Smooth muscle cell (in vitro differentiated cells): ENCODE data around the gene EXOC1L. TPM values are rescaled to one million over a fixed set of nuclear protein-coding genes. Genes with fewer than 3 reads are reported as not detected.

Experiments
- DNase-seq: peaks from one replicate; lab custom pipeline; 2025; ENCODE audit not compliant: unreplicated experiment; lab: John Stamatoyannopoulos, UW
- H2AFZ ChIP-seq: fragments of 200-600 bp; sonication (generic); 2 replicates; pipeline ENCODE4 v1.6.0; 2016; ENCODE audit warnings: antibody characterized with exemption, low read depth, mild to moderate bottlenecking
- H3F3A ChIP-seq: fragments of 200-600 bp; sonication (generic); 2 replicates; pipeline ENCODE4 v1.6.0; 2017; ENCODE audit warnings: antibody characterized with exemption, low read depth
- H3K27ac ChIP-seq: fragments of 200-600 bp; sonication (generic); 2 replicates; pipeline ENCODE4 v1.5.1; 2016; ENCODE audit warnings: low read depth, mild to moderate bottlenecking
- H3K27me3 ChIP-seq: fragments of 200-600 bp; sonication (generic); 2 replicates; pipeline ENCODE4 v1.6.1; 2016; ENCODE audit warnings: low read depth, mild to moderate bottlenecking
- H3K36me3 ChIP-seq: fragments of 200-600 bp; sonication (generic); 2 replicates; pipeline ENCODE4 v1.5.1; 2016; ENCODE audit warnings: low read depth
- H3K4me1 ChIP-seq: fragments of 200-600 bp; sonication (generic); 2 replicates; pipeline ENCODE4 v1.5.1; 2016; ENCODE audit warnings: low read depth
- H3K4me2 ChIP-seq: fragments of 200-600 bp; sonication (generic); 2 replicates; pipeline ENCODE4 v1.6.0; 2016; ENCODE audit warnings: mild to moderate bottlenecking
- H3K4me3 ChIP-seq: fragments of 200-600 bp; sonication (generic); 2 replicates; pipeline ENCODE4 v1.5.1; 2016; ENCODE audit warnings: mild to moderate bottlenecking
- H3K79me2 ChIP-seq: fragments of 200-600 bp; sonication (generic); 2 replicates; pipeline ENCODE4 v1.6.0; 2016; ENCODE audit warnings: low read depth, mild to moderate bottlenecking
- H3K9ac ChIP-seq: fragments of 200-600 bp; sonication (generic); 2 replicates; pipeline ENCODE4 v1.6.0; 2016; ENCODE audit warnings: low read depth
- H3K9me3 ChIP-seq: fragments of 200-600 bp; sonication (generic); replicated peaks from 2 replicates; pipeline ENCODE4 v1.5.1; 2016; ENCODE audit warnings: low read depth
- H4K20me1 ChIP-seq: fragments of 200-600 bp; sonication (generic); 2 replicates; pipeline ENCODE4 v1.6.0; 2016; ENCODE audit warnings: low read depth
- WGBS: methylation state at CpG from one replicate; pipeline ENCODE4 v1.1.7; 2016; ENCODE audit warnings: low lambda C conversion rate; 5-methylcytosine and 5-hydroxymethylcytosine counted together
- polyA plus RNA-seq: library from polyadenylated mRNA; unstranded; fragments of >200 nt; fragmentation: Nextera tagmentation; extraction: Ambion mirVana; gene quantifications from 2 replicates; pipeline ENCODE4 v1.2.1, GENCODE V29; 2016
- total RNA-seq: library from RNA; depleted of rRNA; stranded (reverse); fragments of >200 nt; gene quantifications from 2 replicates; pipeline ENCODE4 v1.2.3, GENCODE V29; 2014
- TF ChIP-seq, protein P1 (sequence below): fragments of 200-600 bp; sonication (generic); IDR thresholded peaks from 2 replicates; pipeline ENCODE4 v1.5.1; 2017; ENCODE audit warnings: borderline replicate concordance, mild to moderate bottlenecking, antibody characterized with exemption; ENCODE audit not compliant: insufficient read depth, poor library complexity, severe bottlenecking

Gene EXOC1L
- total and polyA plus RNA-seq, 2 experiments from 2014 or later, result not detected

- Histone ChIP-seq H2AFZ (no peak overlapping the region), H3K27me3 (peaks cover 5% of the 10 kb centered on the region), H4K20me1 (no peaks in the 10 kb centered on the region), H3K36me3 (no peaks in the 10 kb centered on the region), H3K4me2 (no peak overlapping the region), H3K79me2 (no peaks in the 10 kb centered on the region), H3K9ac (no peak overlapping the region), H3K27ac (no peak overlapping the region), H3F3A (no peaks in the 10 kb centered on the region), H3K4me1 (no peaks in the 10 kb centered on the region), H3K4me3 (no peak overlapping the region), H3K9me3 (no peaks in the 10 kb centered on the region)
- no peak for DNase-seq
- WGBS, result 96% methylated on average over 26 of the region's 33 CpGs
- TF ChIP-seq, protein P1, sequence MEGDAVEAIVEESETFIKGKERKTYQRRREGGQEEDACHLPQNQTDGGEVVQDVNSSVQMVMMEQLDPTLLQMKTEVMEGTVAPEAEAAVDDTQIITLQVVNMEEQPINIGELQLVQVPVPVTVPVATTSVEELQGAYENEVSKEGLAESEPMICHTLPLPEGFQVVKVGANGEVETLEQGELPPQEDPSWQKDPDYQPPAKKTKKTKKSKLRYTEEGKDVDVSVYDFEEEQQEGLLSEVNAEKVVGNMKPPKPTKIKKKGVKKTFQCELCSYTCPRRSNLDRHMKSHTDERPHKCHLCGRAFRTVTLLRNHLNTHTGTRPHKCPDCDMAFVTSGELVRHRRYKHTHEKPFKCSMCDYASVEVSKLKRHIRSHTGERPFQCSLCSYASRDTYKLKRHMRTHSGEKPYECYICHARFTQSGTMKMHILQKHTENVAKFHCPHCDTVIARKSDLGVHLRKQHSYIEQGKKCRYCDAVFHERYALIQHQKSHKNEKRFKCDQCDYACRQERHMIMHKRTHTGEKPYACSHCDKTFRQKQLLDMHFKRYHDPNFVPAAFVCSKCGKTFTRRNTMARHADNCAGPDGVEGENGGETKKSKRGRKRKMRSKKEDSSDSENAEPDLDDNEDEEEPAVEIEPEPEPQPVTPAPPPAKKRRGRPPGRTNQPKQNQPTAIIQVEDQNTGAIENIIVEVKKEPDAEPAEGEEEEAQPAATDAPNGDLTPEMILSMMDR, result no peak
These were observed 26.1 kb upstream of the EXOC1L start for GRCh38 chr4:55793479-55793878.

GRCh38 chr4:55794053-55794452, 25.5 kb upstream of the EXOC1L start:
- Histone ChIP-seq H3F3A (no peaks in the 10 kb centered on the region), H4K20me1 (no peaks in the 10 kb centered on the region), H3K4me3 (no peak overlapping the region), H3K79me2 (no peaks in the 10 kb centered on the region), H2AFZ (no peak overlapping the region), H3K4me2 (no peak overlapping the region), H3K4me1 (no peaks in the 10 kb centered on the region), H3K27ac (no peak overlapping the region), H3K36me3 (no peaks in the 10 kb centered on the region), H3K9ac (no peak overlapping the region), H3K9me3 (no peaks in the 10 kb centered on the region), H3K27me3 (peaks cover 5% of the 10 kb centered on the region)
- DNase-seq, result no peak
- 97% methylated on average over 23 of the region's 23 CpGs for WGBS
- TF ChIP-seq, protein P1, result no peak

- no peak overlapping the region for H3K4me2 ChIP-seq
- WGBS, result 96% methylated on average over 1 of the region's 1 CpG
- no peak overlapping the region for H3K9ac ChIP-seq
- H3K36me3 ChIP-seq, result no peaks in the 10 kb centered on the region
- no peaks in the 10 kb centered on the region for H3F3A ChIP-seq
- no peak overlapping the region for H3K4me3 ChIP-seq
- H2AFZ ChIP-seq, result no peak overlapping the region
- H4K20me1 ChIP-seq, result no peaks in the 10 kb centered on the region
- no peaks in the 10 kb centered on the region for H3K9me3 ChIP-seq
- H3K27me3 ChIP-seq, result peaks cover 5% of the 10 kb centered on the region
- no peaks in the 10 kb centered on the region for H3K4me1 ChIP-seq
- TF ChIP-seq, protein P1, result no peak
- no peaks in the 10 kb centered on the region for H3K79me2 ChIP-seq
- H3K27ac ChIP-seq, result no peak overlapping the region
- DNase-seq, result no peak
These were observed 24.2 kb upstream of the EXOC1L start for GRCh38 chr4:55795341-55795740.

DNA sequence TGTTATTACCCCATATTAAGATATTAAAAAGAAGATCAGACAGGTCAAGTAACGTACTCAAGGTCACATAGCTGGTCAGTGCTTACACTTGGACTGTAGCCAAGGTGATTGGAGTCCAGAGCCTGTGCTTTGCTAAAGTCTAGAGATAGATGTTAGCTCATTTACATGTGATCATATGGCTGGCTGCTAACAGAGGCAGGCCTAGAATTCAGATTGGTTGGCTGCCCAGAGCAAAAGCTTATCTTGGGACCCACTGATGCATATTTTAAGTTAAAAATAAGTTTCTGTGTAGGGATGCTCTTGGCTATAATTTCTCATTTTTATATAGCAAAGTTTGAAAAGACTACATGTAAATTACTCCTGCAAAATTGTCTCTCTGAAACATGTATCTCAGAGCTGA, 18.1 kb upstream of the EXOC1L start:
- Histone ChIP-seq H4K20me1 (no peaks in the 10 kb centered on the region), H3K36me3 (no peaks in the 10 kb centered on the region), H3K9me3 (no peaks in the 10 kb centered on the region), H2AFZ (no peak overlapping the region), H3K4me3 (no peak overlapping the region), H3K9ac (no peak overlapping the region), H3K27me3 (peaks cover 5% of the 10 kb centered on the region), H3K27ac (no peak overlapping the region), H3K79me2 (no peaks in the 10 kb centered on the region), H3K4me2 (no peak overlapping the region), H3F3A (no peaks in the 10 kb centered on the region), H3K4me1 (no peaks in the 10 kb centered on the region)
- WGBS, result 81% methylated on average over 1 of the region's 1 CpG
- TF ChIP-seq, protein P1, result no peak
- DNase-seq, result no peak
